Kidney epithelial cell (primary cell): ENCODE data around the gene EFNA4. TPM values are rescaled to one million over a fixed set of nuclear protein-coding genes. Genes with fewer than 3 reads are reported as not detected.

Experiments used
- DNase-seq: peaks from one replicate; pipeline ENCODE4 v3.0.0-alpha.2; 2010; ENCODE audit warnings: low read depth
- H3K27me3 ChIP-seq: 2 replicates; pipeline ENCODE4 v1.6.0; 2011; ENCODE audit warnings: low read length; ENCODE audit not compliant: control insufficient read depth, insufficient read depth
- H3K36me3 ChIP-seq: 2 replicates; pipeline ENCODE4 v1.5.1; 2011; ENCODE audit warnings: low read length; ENCODE audit not compliant: control insufficient read depth, insufficient read depth
- H3K4me3 ChIP-seq: 2 replicates; pipeline ENCODE4 v1.5.1; 2011; ENCODE audit warnings: low read depth, mild to moderate bottlenecking, control low read depth, low read length
- total RNA-seq: library from RNA; depleted of rRNA; stranded (reverse); fragments of >200 nt; gene quantifications from 2 replicates; pipeline ENCODE4 v1.2.3, GENCODE V29; 2015
- TF ChIP-seq, protein P1 (sequence below): IDR thresholded peaks from 2 replicates; pipeline ENCODE4 v1.5.1; 2011; ENCODE audit warnings: mild to moderate bottlenecking, moderate library complexity, low read length, control low read depth, inconsistent platforms; ENCODE audit not compliant: insufficient read depth, poor library complexity, severe bottlenecking

The EFNA4 gene
- total RNA-seq, 1 donor from 2014 or later, result 16.8 TPM

GRCh38 chr1:155092131-155092530, 28.6 kb downstream of the EFNA4 start:
- TF ChIP-seq, protein P1, sequence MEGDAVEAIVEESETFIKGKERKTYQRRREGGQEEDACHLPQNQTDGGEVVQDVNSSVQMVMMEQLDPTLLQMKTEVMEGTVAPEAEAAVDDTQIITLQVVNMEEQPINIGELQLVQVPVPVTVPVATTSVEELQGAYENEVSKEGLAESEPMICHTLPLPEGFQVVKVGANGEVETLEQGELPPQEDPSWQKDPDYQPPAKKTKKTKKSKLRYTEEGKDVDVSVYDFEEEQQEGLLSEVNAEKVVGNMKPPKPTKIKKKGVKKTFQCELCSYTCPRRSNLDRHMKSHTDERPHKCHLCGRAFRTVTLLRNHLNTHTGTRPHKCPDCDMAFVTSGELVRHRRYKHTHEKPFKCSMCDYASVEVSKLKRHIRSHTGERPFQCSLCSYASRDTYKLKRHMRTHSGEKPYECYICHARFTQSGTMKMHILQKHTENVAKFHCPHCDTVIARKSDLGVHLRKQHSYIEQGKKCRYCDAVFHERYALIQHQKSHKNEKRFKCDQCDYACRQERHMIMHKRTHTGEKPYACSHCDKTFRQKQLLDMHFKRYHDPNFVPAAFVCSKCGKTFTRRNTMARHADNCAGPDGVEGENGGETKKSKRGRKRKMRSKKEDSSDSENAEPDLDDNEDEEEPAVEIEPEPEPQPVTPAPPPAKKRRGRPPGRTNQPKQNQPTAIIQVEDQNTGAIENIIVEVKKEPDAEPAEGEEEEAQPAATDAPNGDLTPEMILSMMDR, result no peak
- Histone ChIP-seq H3K4me3 (no peak overlapping the region), H3K27me3 (peaks cover 7% of the 10 kb centered on the region), H3K36me3 (no peaks in the 10 kb centered on the region)
- no peak for DNase-seq

GRCh38 chr1:155092641-155093040, 29.1 kb downstream of the EFNA4 start:
- no peaks in the 10 kb centered on the region for H3K36me3 ChIP-seq
- TF ChIP-seq, protein P1, result no peak
- peaks cover 7% of the 10 kb centered on the region for H3K27me3 ChIP-seq
- no peak overlapping the region for H3K4me3 ChIP-seq
- no peak for DNase-seq

DNA sequence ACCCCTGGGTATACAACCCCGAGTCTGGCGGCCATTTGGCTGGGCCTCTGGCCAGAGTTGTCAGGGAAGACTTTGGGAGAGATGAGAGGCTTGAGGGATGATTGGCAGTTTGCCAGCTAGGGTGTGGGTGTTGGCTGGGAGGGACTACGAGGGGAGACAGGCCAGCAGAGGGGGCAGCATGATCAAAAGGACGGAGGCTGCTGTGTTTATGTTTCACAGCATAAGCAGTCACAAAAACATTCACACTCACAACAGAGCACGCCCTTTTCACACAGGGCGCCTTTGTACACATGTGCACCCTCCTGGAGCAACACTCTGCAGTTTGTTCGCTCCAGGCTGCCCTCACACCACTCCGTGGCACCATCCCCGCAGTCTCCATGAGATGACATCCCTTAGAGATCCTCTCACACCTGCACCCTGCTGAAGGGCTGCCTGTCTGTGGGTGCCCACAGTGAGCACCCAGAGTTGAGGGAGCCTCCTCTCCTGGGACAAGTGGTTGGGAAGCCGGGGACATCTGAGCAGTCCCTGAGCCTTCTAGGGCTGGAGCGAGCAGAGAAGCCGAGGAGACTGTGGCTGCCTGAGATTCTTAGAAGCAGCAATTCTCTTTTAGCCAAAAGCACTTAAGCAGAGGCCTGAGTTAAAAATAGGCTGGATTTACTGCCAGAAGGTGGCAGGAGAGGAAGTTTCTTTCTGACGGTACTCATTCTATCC, 30.5 kb downstream of the EFNA4 start:
- no peaks in the 10 kb centered on the region for H3K36me3 ChIP-seq
- no peak for DNase-seq
- TF ChIP-seq, protein P1, result peak; percentile 53
- no peak overlapping the region for H3K4me3 ChIP-seq
- H3K27me3 ChIP-seq, result peaks cover 7% of the 10 kb centered on the region

DNA sequence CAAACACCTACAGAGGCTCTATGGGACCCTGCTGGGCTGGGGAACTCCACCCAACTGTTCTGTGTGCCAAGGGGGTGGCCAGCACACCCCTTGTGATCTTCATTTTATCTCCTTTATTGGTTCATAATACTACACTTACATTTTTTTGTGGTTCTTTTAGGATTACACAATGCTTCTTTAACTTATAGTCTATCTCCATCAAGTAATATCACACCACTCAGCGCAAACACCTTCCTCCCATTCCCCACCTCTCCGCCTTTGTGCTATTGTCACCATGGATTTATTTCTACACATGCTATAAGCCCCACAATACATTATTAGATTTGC, 31.0 kb downstream of the EFNA4 start:
- Histone ChIP-seq H3K4me3 (no peak overlapping the region), H3K27me3 (peaks cover 7% of the 10 kb centered on the region), H3K36me3 (no peaks in the 10 kb centered on the region)
- TF ChIP-seq, protein P1, result no peak
- no peak for DNase-seq

GRCh38 chr1:155099331-155099730, 35.8 kb downstream of the EFNA4 start:
- peaks cover 5% of the 10 kb centered on the region for H3K27me3 ChIP-seq
- no peaks in the 10 kb centered on the region for H3K36me3 ChIP-seq

More at GRCh38 chr1:155099331-155099730, 35.8 kb downstream of the EFNA4 start:
- TF ChIP-seq, protein P1, result no peak
- DNase-seq, result no peak
- no peak overlapping the region for H3K4me3 ChIP-seq
